HepG2 (cell line): ENCODE results near the gene TEAD1.

Experiments
- CTCF ChIP-seq: sonication (generic); formaldehyde crosslinking; IDR thresholded peaks from 2 replicates; pipeline ENCODE4 v1.5.0; 2020; ENCODE audit warnings: mild to moderate bottlenecking, missing genetic modification reagents, moderate library complexity
- DMTF1 ChIP-seq: sonication (generic); formaldehyde crosslinking; IDR thresholded peaks from 2 replicates; pipeline ENCODE4 v1.4.0; 2020; ENCODE audit warnings: mild to moderate bottlenecking, missing genetic modification reagents
- JUN ChIP-seq: sonication (generic); formaldehyde crosslinking; IDR thresholded peaks from 2 replicates; pipeline ENCODE4 v1.4.0; 2020; ENCODE audit warnings: mild to moderate bottlenecking, missing genetic modification reagents
- KLF12 ChIP-seq: sonication (generic); formaldehyde crosslinking; IDR thresholded peaks from 2 replicates; pipeline ENCODE4 v1.4.0; 2020; ENCODE audit warnings: missing genetic modification reagents, borderline replicate concordance
- PBX2 ChIP-seq: IDR thresholded peaks from 2 replicates; pipeline ENCODE4 v1.6.1; 2016; ENCODE audit warnings: control low read depth
- PHF20 ChIP-seq: sonication (generic); formaldehyde crosslinking; IDR thresholded peaks from 2 replicates; pipeline ENCODE4 v1.5.0; 2020; ENCODE audit warnings: mild to moderate bottlenecking, missing genetic modification reagents
- TOE1 ChIP-seq: sonication (generic); formaldehyde crosslinking; IDR thresholded peaks from 2 replicates; pipeline ENCODE4 v1.4.0; 2020; ENCODE audit warnings: mild to moderate bottlenecking, missing genetic modification reagents

GRCh38 chr11:12773591-12773990, 99.4 kb downstream of the TEAD1 start:
- TF ChIP-seq TOE1 (CRISPR knock-in tag) (no peak), DMTF1 (CRISPR knock-in tag) (no peak), KLF12 (CRISPR knock-in tag) (no peak), PBX2 (CRISPR knock-in tag) (no peak), CTCF (no peak), PHF20 (no peak), JUN (CRISPR knock-in tag) (no peak)
